ENCODE measurements around the gene CALY.
"Not testable (repeated sequence)": the region's sequence is repeated elsewhere in the genome, so short reads cannot be mapped to it uniquely, and the experiment has no call there.

The CALY gene

GRCh38 chr10:133332936-133333699, 3.6 kb downstream of the CALY start:
- no peak for DNase-seq (ENCODE audit: low read depth in 2 of 2, low spot score in 1 of 2)

DNA sequence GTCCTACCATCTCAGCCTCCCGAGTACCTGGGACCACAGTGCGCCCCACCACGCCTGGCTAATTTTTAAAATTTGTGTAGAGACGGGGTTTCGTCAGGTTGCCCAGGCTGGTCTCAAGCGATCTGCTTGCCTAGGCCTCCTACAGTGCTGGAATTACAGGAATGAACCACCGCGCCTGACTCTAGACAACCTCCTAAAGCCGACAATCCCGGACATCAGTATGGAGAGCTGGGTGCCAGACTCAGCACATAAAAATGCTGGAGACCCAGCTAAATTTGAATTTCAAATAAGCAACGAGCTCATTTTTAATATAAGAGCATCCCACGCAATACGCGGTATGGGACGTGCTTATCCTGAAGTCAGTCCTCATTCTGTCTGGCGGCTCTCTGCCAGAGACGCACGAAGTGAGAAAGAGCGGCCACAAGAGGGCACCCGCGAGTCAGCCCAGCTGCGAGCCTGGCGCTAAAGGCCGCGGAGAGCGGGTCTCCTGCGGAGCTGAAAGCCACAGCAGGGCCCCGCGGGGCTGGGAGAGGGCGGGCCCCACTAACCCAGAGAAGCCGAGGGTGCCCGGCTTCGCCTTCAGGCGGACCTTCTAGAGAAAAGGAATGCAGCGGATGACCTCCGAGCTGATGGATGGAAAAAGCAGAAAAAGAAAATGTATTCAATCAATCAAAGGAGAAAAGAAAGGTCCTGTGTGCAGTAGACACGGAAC, 7.0 kb downstream of the CALY start:
- DNase-seq (ENCODE audit: low read depth in 2 of 2, low spot score in 1 of 2) = peak; percentile 74 to 80

DNA sequence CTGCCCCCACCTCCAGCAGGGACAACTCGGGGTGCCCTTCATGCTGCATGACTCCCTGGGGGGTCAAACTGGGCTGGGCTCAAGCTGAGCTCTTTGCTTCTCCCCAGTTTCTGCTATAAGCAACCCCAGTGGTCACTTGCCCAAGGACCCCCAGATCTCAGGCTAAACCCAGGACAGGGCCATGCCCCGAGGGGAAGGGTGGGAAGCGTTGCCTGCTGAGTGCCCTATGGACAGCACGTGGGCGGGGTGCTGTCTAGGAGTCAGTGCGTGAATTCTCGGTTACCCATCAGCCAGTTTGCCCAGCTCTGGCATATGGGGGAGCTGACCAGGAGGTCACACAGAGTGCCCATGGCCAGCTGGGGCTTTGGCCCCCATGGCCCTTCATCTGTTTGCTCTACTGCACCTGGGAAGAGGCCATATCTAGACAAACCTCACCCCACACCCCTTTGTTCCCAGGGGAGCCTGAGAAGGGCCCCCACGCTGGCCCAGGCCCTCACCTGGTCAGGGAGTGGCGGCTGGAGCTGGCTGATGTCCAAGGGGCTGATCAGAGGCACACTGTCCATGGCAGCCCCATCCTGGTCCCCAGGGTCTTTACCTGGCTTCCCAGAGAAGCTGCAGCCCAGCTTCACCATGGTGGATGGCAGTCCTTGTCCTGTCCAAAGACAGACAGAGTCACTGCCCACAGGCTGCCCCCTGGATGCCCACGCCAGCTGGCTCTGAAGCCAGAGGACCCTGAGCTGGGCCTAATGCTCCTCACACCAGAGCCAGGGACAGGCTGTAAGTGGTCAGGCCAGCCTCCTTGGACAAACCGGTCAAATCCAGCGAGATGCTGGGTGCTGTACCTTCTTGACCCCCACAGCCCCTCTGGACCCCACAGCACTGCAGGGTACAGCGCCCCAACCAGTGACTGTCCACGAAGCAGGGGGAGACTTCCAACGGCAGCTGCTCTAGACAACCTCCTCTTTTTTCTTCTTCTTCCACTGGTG, 8.0 kb downstream of the CALY start:
- no peak for DNase-seq (ENCODE audit: low read depth in 2 of 2, low spot score in 1 of 2)

GRCh38 chr10:133327651-133328357, 8.9 kb downstream of the CALY start:
- no peak for DNase-seq (ENCODE audit: low read depth in 2 of 2, low spot score in 1 of 2)

- no peak for DNase-seq (ENCODE audit: low read depth in 2 of 2, low spot score in 1 of 2)
Observed at GRCh38 chr10:133326745-133327650, 9.7 kb downstream of the CALY start.

GRCh38 chr10:133326223-133326551, 10.5 kb downstream of the CALY start:
- DNase-seq (ENCODE audit: low read depth in 2 of 2, low spot score in 1 of 2) = no peak

GRCh38 chr10:133325440-133326222, 11.1 kb downstream of the CALY start:
- DNase-seq (ENCODE audit: low read depth in 2 of 2, low spot score in 1 of 2) = no peak

DNA sequence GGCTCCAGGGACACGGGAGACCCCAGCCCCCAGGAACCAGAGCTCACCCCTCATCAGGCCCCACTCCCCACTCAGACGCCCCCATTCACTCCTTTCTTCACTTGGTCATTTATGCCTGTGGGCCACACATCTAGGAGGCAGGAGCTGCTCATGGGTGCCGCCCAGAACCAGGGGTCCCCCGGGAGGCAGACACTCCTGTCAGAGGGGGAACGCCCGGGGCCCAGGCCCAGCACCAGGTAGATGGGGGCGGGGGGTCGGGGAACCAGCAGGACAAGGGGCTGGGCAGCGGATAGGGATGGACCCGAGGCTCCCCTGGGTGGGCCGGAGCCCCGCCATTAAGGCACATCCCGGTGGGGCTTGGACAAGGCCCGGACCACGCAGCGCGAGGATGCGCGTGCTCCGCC, 11.8 kb downstream of the CALY start:
- DNase-seq (ENCODE audit: low read depth in 2 of 2, low spot score in 1 of 2) = no peak

DNA sequence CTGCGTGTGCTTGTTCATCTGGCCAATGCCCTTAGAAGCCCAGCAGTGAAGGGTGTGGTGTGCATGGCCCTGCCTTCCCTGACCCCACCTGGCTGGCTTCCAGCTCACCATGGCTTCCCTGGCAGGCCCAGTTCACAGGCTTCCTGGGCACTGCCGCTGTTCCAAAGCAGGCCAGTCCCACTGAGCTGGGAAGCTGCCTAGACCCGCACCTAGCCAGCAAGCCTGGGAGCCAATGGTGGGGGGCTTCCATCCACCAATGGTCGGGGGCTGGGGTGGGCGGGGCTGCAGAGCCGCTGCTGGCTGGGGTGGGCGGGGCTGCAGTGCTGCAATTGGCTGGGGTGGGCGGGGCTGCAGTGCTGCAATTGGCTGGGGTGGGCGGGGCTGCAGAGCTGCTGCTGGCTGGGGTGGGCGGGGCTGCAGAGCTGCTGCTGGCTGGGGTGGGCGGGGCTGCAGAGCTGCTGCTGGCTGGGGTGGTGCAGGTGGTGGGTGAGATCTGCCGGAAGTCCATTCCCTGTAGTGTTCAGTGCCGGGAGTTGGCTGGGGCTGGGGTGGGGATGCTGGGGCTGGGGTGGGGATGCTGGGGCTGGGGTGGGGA, 12.4 kb downstream of the CALY start:
- DNase-seq (ENCODE audit: low read depth in 2 of 2, low spot score in 1 of 2) = no peak

GRCh38 chr10:133322064-133322709, 14.5 kb downstream of the CALY start:
- DNase-seq (ENCODE audit: low read depth in 2 of 2, low spot score in 1 of 2) = not testable (repeated sequence)

- not testable (repeated sequence) for DNase-seq (ENCODE audit: low read depth in 2 of 2, low spot score in 1 of 2)
Observed at GRCh38 chr10:133320852-133321422, 15.8 kb downstream of the CALY start.

- peak; percentile 31 to 42 for DNase-seq (ENCODE audit: low read depth in 2 of 2, low spot score in 1 of 2)
Observed at GRCh38 chr10:133318494-133319127, 18.1 kb downstream of the CALY start.

DNA sequence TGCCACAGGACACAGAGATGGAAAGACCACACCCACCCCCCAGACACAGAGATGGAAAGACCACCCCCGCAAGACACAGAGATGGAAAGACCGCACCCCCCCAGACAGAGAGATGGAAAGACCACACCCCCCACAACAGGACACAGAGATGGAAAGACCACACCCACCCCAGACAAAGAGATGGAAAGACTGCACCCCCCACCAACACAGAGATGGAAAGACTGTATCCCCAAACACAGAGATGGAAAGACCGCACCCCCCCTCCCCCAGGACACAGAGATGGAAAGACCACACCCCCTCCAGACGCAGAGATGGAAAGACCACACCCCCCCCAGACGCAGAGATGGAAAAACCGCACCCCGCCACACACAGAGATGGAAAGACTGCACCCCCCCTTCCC, 20.0 kb downstream of the CALY start:
- no peak for DNase-seq (ENCODE audit: low read depth in 2 of 2, low spot score in 1 of 2)

DNA sequence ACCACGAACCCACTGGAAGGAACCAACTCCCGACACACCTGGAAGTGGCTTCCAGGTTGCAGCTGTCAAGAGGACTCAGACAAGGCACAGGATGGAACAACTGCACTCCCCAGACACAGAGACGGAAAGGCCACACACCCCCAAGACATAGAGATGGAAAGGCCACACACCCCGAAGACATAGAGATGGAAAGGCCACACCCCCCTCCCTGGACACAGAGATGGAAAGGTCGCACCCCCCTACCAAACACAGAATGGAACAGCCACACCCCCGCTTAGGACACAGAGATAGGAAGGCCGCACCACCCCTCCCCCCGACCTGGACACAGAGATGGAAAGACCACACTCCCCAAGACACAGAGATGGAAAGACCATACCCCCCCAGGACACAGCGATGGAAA, 20.4 kb downstream of the CALY start:
- DNase-seq (ENCODE audit: low read depth in 2 of 2, low spot score in 1 of 2) = no peak

DNA sequence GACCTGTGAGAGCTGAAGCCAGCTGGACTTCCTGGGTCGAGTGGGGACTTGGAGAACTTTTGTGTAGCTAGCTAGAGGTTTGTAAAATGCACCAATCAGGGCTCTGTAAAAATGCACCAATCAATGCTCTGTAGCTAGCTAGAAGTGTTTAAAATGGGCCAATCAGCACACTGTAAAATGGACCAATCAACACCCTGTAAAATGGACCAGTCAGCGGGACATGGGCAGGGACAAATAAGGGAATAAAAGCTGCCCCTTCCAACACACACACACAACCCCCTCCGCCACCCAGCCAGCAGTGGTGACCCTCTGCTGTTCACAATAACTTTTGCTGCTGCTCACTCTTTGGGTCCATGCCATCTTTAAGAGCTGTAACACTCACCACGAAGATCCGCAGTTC, 20.8 kb downstream of the CALY start:
- no peak for DNase-seq (ENCODE audit: low read depth in 2 of 2, low spot score in 1 of 2)

GRCh38 chr10:133314911-133315310, 21.8 kb downstream of the CALY start:
- no peak for DNase-seq (ENCODE audit: low read depth in 2 of 2, low spot score in 1 of 2)

DNA sequence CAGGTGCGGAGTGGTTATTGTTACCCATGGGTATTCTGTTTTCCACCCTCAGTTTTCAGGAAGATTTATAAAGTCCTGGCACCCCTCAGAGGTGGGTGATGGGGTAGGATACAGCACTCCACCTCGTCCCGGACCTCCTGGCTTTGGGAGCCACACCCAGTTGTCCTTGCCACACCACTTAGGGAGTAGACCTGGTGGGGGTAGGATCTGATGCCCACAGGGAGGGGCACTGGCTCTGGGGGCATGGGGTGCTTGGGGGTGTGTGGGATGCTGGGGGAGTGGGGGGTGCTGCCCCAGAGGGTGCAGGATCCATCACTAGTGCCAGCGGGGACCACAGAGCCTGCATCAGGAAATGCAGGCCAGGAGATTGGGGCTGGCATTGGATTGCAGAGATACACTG, 23.5 kb downstream of the CALY start:
- no peak for DNase-seq (ENCODE audit: low read depth in 2 of 2, low spot score in 1 of 2)

DNA sequence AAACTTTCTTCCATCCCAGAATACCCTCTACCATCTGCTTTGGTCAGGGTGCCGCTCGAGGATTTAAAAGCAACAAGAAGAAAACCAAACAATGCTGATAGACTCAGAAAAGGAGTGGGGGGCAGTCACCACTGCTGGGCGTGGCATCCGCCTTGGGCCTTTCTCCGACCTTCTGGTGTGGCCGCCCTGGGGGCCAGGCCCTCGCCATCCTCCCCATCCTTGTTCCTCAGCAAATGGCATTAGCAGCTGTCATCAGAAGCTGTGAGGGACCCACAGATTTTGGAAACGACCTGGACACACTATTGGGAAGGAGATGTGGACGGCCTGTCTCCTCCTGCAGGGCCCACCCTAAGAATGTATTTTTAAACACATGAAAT, 23.9 kb downstream of the CALY start:
- DNase-seq (ENCODE audit: low read depth in 2 of 2, low spot score in 1 of 2) = no peak

Measured in stimulated activated CD8-positive, alpha-beta memory T cell treated with anti-CD3 and anti-CD28 coated beads, Interleukin-4, amount 100 ng/mL, for 1 hour (primary cell).